H1 (cell line): ENCODE measurements around the gene NPTX1. TPM values are rescaled to one million over a fixed set of nuclear protein-coding genes. Genes with fewer than 3 reads are reported as not detected.

ENCODE experiments used
- CTCF ChIA-PET: fragments of 300-600 bp; sonication (Branson Sonifier 250); formaldehyde crosslinking; loops from one replicate; lab custom pipeline; 2021; ENCODE audit not compliant: partially characterized antibody; lab: Charles Lee
- POLR2A ChIA-PET: fragments of 300-600 bp; sonication (Branson Sonifier 250); formaldehyde crosslinking; loops from one replicate; lab custom pipeline; 2021; ENCODE audit warnings: inconsistent platforms; ENCODE audit not compliant: partially characterized antibody; lab: Charles Lee
- DNase-seq, 2 experiments: peaks; one replicate each; pipeline versions ENCODE4 v3.0.0 to v3.0.0-alpha.2; 2010 to 2022; ENCODE audit warnings: low spot score in 2 of 2, low read depth in 1 of 2, mixed read lengths in 1 of 2
- FAIRE-seq: peaks from 2 replicates; lab custom pipeline; 2011; peaks lifted over from hg19 to GRCh38; lab: Jason Lieb, UNC
- H2AFZ ChIP-seq: 2 replicates; pipeline ENCODE4 v1.8.1; 2012; ENCODE audit warnings: low read length, inconsistent platforms
- H2AK5ac ChIP-seq: 2 replicates; pipeline ENCODE4 v1.6.1; 2013; ENCODE audit warnings: low read depth, low read length
- H2BK120ac ChIP-seq: replicated peaks from 2 replicates; pipeline ENCODE3; 2013; ENCODE audit warnings: low read depth, low read length, inconsistent platforms
- H2BK12ac ChIP-seq: 2 replicates; pipeline ENCODE4 v1.6.1; 2013; ENCODE audit warnings: low read depth, low read length
- H2BK15ac ChIP-seq: 2 replicates; pipeline ENCODE4 v1.6.1; 2013; ENCODE audit warnings: low read length
- H2BK20ac ChIP-seq: 2 replicates; pipeline ENCODE4 v1.6.1; 2013; ENCODE audit warnings: low read length
- H2BK5ac ChIP-seq: 2 replicates; pipeline ENCODE4 v1.6.1; 2013; ENCODE audit warnings: low read depth, low read length
- H3K14ac ChIP-seq: 2 replicates; pipeline ENCODE4 v1.6.1; 2013; ENCODE audit warnings: inconsistent platforms; ENCODE audit not compliant: insufficient read length
- H3K18ac ChIP-seq: 2 replicates; pipeline ENCODE4 v1.6.1; 2013; ENCODE audit warnings: low read length; ENCODE audit errors: extremely low read depth
- H3K23ac ChIP-seq: 2 replicates; pipeline ENCODE4 v1.6.1; 2013; ENCODE audit warnings: inconsistent platforms; ENCODE audit not compliant: insufficient read length
- H3K23me2 ChIP-seq: 2 replicates; pipeline ENCODE4 v1.6.1; 2013; ENCODE audit warnings: low read depth, low read length
- H3K27ac ChIP-seq: 2 replicates; pipeline ENCODE4 v1.6.1; 2011; ENCODE audit warnings: low read depth, low read length, inconsistent platforms
- H3K27me3 ChIP-seq, 4 experiments: replicated peaks in 1 of 4; 1 replicate in 1 of 4; 2 replicates in 3 of 4; pipeline versions ENCODE4 v1.6.1 to v1.8.1; 2011 to 2013; ENCODE audit warnings: low read length in 3 of 4, mild to moderate bottlenecking in 3 of 4, inconsistent platforms in 2 of 4, mixed read lengths in 2 of 4, moderate library complexity in 1 of 4; ENCODE audit not compliant: control insufficient read depth in 3 of 4, insufficient read depth in 3 of 4; ENCODE audit errors: extremely low read depth in 1 of 4
- H3K36me3 ChIP-seq, 4 experiments: 2 replicates each; pipeline versions ENCODE4 v1.6.1 to v1.8.1; 2011 to 2013; ENCODE audit warnings: mild to moderate bottlenecking in 4 of 4, low read length in 3 of 4, moderate library complexity in 2 of 4, control low read depth in 1 of 4, inconsistent platforms in 1 of 4; ENCODE audit not compliant: insufficient read depth in 4 of 4, control insufficient read depth in 2 of 4
- H3K4ac ChIP-seq: replicated peaks from 2 replicates; pipeline ENCODE3; 2013; ENCODE audit warnings: low read length, low read depth, mixed read lengths, inconsistent platforms; ENCODE audit not compliant: insufficient read length
- H3K4me1 ChIP-seq, 4 experiments: replicated peaks in 1 of 4; 1 replicate in 1 of 4; 2 replicates in 3 of 4; pipeline versions ENCODE4 v1.6.1 to v1.8.1; 2011 to 2013; ENCODE audit warnings: low read length in 3 of 4, inconsistent platforms in 2 of 4, mixed read lengths in 1 of 4; ENCODE audit not compliant: insufficient read depth in 4 of 4, control insufficient read depth in 3 of 4
- H3K4me2 ChIP-seq, 2 experiments: 2 replicates each; pipeline versions ENCODE4 v1.6.1 to v1.8.1; 2011 to 2013; ENCODE audit warnings: low read depth in 2 of 2, low read length in 2 of 2, control low read depth in 1 of 2, inconsistent platforms in 1 of 2, mild to moderate bottlenecking in 1 of 2; ENCODE audit not compliant: insufficient read depth in 1 of 2
- H3K4me3 ChIP-seq, 4 experiments: fragments of 200-600, 300-600 bp in 1 of 4; sonication (generic), shearing (Covaris generic), sonication (Bioruptor Twin) in 1 of 4; 2 replicates each; pipeline versions ENCODE4 v1.5.1 to v1.8.1; 2011 to 2016; ENCODE audit warnings: low read length in 4 of 4, low read depth in 3 of 4, control low read depth in 2 of 4, inconsistent platforms in 2 of 4, mild to moderate bottlenecking in 2 of 4, mixed read lengths in 1 of 4, moderate library complexity in 1 of 4; ENCODE audit not compliant: insufficient read depth in 2 of 4; ENCODE audit errors: extremely low read depth in 1 of 4
- H3K56ac ChIP-seq: replicated peaks from 2 replicates; pipeline ENCODE3; 2013; ENCODE audit warnings: low read depth, mild to moderate bottlenecking, mixed read lengths, low read length, inconsistent platforms; ENCODE audit not compliant: insufficient read length
- H3K79me1 ChIP-seq: 2 replicates; pipeline ENCODE4 v1.6.1; 2013; ENCODE audit warnings: low read depth, low read length, control low read depth
- H3K79me2 ChIP-seq, 2 experiments: 2 replicates each; pipeline versions ENCODE4 v1.6.1 to v1.8.1; 2012 to 2013; ENCODE audit warnings: low read length in 2 of 2, mild to moderate bottlenecking in 2 of 2, inconsistent platforms in 1 of 2; ENCODE audit not compliant: insufficient read depth in 2 of 2, control insufficient read depth in 1 of 2
- H3K9ac ChIP-seq, 4 experiments: replicated peaks in 1 of 4; 1 replicate in 1 of 4; 2 replicates in 3 of 4; pipeline versions ENCODE4 v1.6.1 to v1.8.1; 2011 to 2013; ENCODE audit warnings: low read depth in 3 of 4, low read length in 3 of 4, control low read depth in 2 of 4, mild to moderate bottlenecking in 2 of 4, moderate library complexity in 2 of 4, inconsistent platforms in 1 of 4; ENCODE audit errors: extremely low read depth in 1 of 4
- H3K9me3 ChIP-seq, 2 experiments: 2 replicates each; pipeline versions ENCODE4 v1.6.1 to v1.8.1; 2012 to 2013; ENCODE audit warnings: mild to moderate bottlenecking in 2 of 2, moderate library complexity in 2 of 2, control low read depth in 1 of 2, inconsistent platforms in 1 of 2, low read depth in 1 of 2, low read length in 1 of 2, mixed read lengths in 1 of 2; ENCODE audit not compliant: insufficient read depth in 2 of 2
- H4K20me1 ChIP-seq, 2 experiments: replicated peaks in 1 of 2; 2 replicates each; pipeline versions ENCODE3 to v1.8.1; 2011 to 2013; ENCODE audit warnings: inconsistent platforms in 2 of 2, low read length in 2 of 2, mild to moderate bottlenecking in 1 of 2; ENCODE audit not compliant: insufficient read depth in 2 of 2, control insufficient read depth in 1 of 2
- H4K5ac ChIP-seq: 2 replicates; pipeline ENCODE4 v1.6.1; 2013; ENCODE audit warnings: low read length, low read depth, mixed read lengths, inconsistent platforms; ENCODE audit not compliant: insufficient read length
- H4K8ac ChIP-seq: 2 replicates; pipeline ENCODE4 v1.8.0; 2013; ENCODE audit warnings: mild to moderate bottlenecking, moderate library complexity, low read length, inconsistent platforms; ENCODE audit not compliant: insufficient read depth; ENCODE audit errors: extremely low read depth
- H4K91ac ChIP-seq: replicated peaks from 2 replicates; pipeline ENCODE3; 2013; ENCODE audit warnings: low read length, mixed read lengths, inconsistent platforms; ENCODE audit not compliant: insufficient read length
- BACH1 ChIP-seq: IDR thresholded peaks from 2 replicates; pipeline ENCODE4 v1.6.1; 2012; ENCODE audit warnings: low read length, improper control_type of control experiment
- GABPA ChIP-seq: IDR thresholded peaks from 2 replicates; pipeline ENCODE4 v1.6.1; 2011; ENCODE audit warnings: mild to moderate bottlenecking, low read length, moderate library complexity, borderline replicate concordance; ENCODE audit not compliant: insufficient read depth
- HDAC6 ChIP-seq: IDR thresholded peaks from one replicate; pipeline ENCODE4 v1.7.1; 2012; ENCODE audit warnings: low read depth, mild to moderate bottlenecking, inconsistent platforms, low read length, moderate library complexity
- SIN3A ChIP-seq, 2 experiments: IDR thresholded peaks in 1 of 2; conservative IDR thresholded peaks in 1 of 2; 2 replicates each; pipeline ENCODE4 v1.6.1; 2011 to 2012; ENCODE audit warnings: low read length in 2 of 2, improper control_type of control experiment in 1 of 2, low read depth in 1 of 2, mild to moderate bottlenecking in 1 of 2
- WGBS, 2 experiments: shearing (Covaris generic) in 1 of 2; methylation state at CpG; one replicate each; pipeline versions ENCODE4 v1.1.6 to v1.1.7; 2013 to 2015; ENCODE audit warnings: low lambda C conversion rate in 2 of 2, mixed read lengths in 2 of 2, inconsistent platforms in 1 of 2, low coverage in 1 of 2, missing lambda C conversion rate in 1 of 2; ENCODE audit not compliant: insufficient replicate concordance in 2 of 2, insufficient coverage in 1 of 2, insufficient read length in 1 of 2; ENCODE audit errors: extremely low coverage in 1 of 2, missing lambda C conversion rate in 1 of 2; 5-methylcytosine and 5-hydroxymethylcytosine counted together
- polyA plus RNA-seq, 7 experiments: library from polyadenylated mRNA; depleted of rRNA in 3 of 7; stranded (reverse) in 5 of 7; unstranded in 2 of 7; fragments of >200 nt in 5 of 7; fragments of 200-250 nt in 2 of 7; gene quantifications; 1 replicate in 5 of 7; 2 replicates in 1 of 7; 4 replicates in 1 of 7; pipeline versions ENCODE4 v1.2.1 to v1.2.3, GENCODE V29; 2011 to 2013; ENCODE audit warnings: missing spikeins in 2 of 7, mixed read lengths in 2 of 7
- total RNA-seq: library from RNA; stranded (reverse); fragmentation: NEBNext Ultra II Directional; extraction: Animal tissue kit (Norgen Biotek cat#: 25700); gene quantifications from 2 replicates; pipeline ENCODE4 v1.2.1, GENCODE V29; 2021
- TF ChIP-seq, protein P1 (sequence below): IDR thresholded peaks from 2 replicates; pipeline ENCODE4 v1.6.1; 2012; ENCODE audit warnings: inconsistent platforms

The NPTX1 gene
- total and polyA plus RNA-seq, 2 of the 8 experiments (the other 6 are each of a cell fraction or from before 2014, with no cell fraction given), result 12.0 to 17.9 TPM

DNA sequence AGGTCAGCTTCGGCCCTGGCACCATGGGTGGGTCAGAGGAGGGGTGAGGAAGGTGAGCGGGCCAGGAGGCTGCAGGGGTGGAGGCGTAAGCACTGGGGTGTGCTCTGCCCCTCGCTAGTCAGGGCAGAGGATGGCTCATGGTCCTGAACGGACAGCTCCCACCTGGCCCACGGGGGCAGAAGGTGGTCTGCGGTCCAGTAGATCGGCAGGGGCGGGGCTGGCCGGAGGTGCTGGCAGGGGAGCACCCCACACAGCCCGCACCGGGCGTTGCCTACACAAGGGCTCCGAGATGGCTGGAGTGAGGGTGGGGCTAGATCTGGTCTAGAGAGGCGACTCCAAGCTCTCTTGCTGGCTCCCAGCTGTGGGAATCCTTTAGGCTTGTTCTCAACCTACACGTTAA lies 8.2 kb downstream of the NPTX1 start:
- no peak overlapping the region for H2BK15ac ChIP-seq
- no peak overlapping the region for H3K4ac ChIP-seq
- no peak overlapping the region for H4K5ac ChIP-seq
- peaks cover 4 to 30% (median 24%) of the 10 kb centered on the region in 4 experiments for H3K27me3 ChIP-seq
- H3K18ac ChIP-seq, result no peak overlapping the region; the same call in 1 of the 2 replicates
- FAIRE-seq, result no peak
- no peak overlapping the region for H4K91ac ChIP-seq
- H3K9me3 ChIP-seq, result no peaks in the 10 kb centered on the region
- H2BK20ac ChIP-seq, result no peak overlapping the region
- no peak overlapping the region for H3K4me2 ChIP-seq
- H2BK5ac ChIP-seq, result no peak overlapping the region
- CTCF ChIA-PET, result interaction anchor here (1.0 to 2.3 kb wide), 8 partner anchors 8 to 507 kb away, joined by 3 to 11 read pairs (median 4); partner anchors contain the start of gene NPTX1
- no peak overlapping the region for H2AK5ac ChIP-seq
- no peak overlapping the region for H2BK120ac ChIP-seq
- no peak overlapping the region for H2AFZ ChIP-seq
- 65% methylated on average over 16 of the region's 16 CpGs; no CpG with 5 or more reads in 1 of the 2 experiments for WGBS, 2 experiments
- H3K4me1 ChIP-seq, result no peaks in the 10 kb centered on the region; a peak in 1 of 7 replicates
- no peaks in the 10 kb centered on the region; the same call in 1 of the 2 replicates for H3K23me2 ChIP-seq
- H3K4me3 ChIP-seq, result no peak overlapping the region
- no peak overlapping the region for H3K27ac ChIP-seq
- H3K56ac ChIP-seq, result no peak overlapping the region
- no peaks in the 10 kb centered on the region for H3K79me2 ChIP-seq
- no peak overlapping the region for H2BK12ac ChIP-seq
- TF ChIP-seq SIN3A (conservative IDR thresholded peaks at IDR 0.05 in 1 of 2, IDR thresholded peaks at IDR 0.05 in 1 of 2; ENCODE audit: low read depth in 1 of 2, low read length in 2 of 2), result peak in 1 of 2 experiments; percentile 78; a peak in 1 of 4 replicates
- TF ChIP-seq BACH1, result no peak
- TF ChIP-seq, protein P1, sequence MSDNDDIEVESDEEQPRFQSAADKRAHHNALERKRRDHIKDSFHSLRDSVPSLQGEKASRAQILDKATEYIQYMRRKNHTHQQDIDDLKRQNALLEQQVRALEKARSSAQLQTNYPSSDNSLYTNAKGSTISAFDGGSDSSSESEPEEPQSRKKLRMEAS, result peak; percentile 59
- TF ChIP-seq GABPA, result no peak
- TF ChIP-seq HDAC6, result no peak
- TF ChIP-seq, all 59 proteins: peak for 2
- POLR2A ChIA-PET, result interaction anchor here (0.6 to 1.7 kb wide), 4 partner anchors 11 to 28 kb away, joined by 3 to 8 read pairs (median 4); no protein-coding TSS in a partner anchor
- Histone ChIP-seq H4K20me1 (peaks cover 0 to 14% of the 10 kb centered on the region in 2 experiments), H3K36me3 (no peaks in the 10 kb centered on the region), H3K14ac (no peak overlapping the region), H3K23ac (no peak overlapping the region), H3K9ac (no peak overlapping the region), H3K79me1 (no peaks in the 10 kb centered on the region), H4K8ac (no peak overlapping the region)
- DNase-seq, result peak in 1 of 2 experiments; percentile 72
